Measurements from ENCODE around the gene SPNS3.

SPNS3 gene

DNA sequence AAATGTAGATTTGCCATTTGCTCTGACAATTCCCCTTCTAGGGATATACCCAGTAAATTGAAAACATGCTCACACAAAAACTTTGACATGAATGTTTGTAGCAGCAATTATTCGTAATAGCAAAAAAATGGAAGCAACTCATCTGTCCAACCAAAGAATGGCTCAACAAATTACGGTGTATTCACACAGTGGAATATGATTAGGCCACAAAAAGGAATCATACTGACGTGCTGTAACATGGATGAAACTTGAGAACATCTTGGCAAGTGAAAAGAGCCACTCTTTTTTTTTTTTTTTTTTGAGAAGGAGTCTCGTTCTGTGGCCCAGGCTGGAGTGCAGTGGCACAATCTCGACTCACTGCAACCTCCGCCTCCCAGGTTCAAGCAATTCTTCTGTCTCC, 24.1 kb upstream of the SPNS3 start:
- TF ChIP-seq, protein P1, sequence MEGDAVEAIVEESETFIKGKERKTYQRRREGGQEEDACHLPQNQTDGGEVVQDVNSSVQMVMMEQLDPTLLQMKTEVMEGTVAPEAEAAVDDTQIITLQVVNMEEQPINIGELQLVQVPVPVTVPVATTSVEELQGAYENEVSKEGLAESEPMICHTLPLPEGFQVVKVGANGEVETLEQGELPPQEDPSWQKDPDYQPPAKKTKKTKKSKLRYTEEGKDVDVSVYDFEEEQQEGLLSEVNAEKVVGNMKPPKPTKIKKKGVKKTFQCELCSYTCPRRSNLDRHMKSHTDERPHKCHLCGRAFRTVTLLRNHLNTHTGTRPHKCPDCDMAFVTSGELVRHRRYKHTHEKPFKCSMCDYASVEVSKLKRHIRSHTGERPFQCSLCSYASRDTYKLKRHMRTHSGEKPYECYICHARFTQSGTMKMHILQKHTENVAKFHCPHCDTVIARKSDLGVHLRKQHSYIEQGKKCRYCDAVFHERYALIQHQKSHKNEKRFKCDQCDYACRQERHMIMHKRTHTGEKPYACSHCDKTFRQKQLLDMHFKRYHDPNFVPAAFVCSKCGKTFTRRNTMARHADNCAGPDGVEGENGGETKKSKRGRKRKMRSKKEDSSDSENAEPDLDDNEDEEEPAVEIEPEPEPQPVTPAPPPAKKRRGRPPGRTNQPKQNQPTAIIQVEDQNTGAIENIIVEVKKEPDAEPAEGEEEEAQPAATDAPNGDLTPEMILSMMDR (IDR thresholded peaks at IDR 0.05; ENCODE audit: low read depth, low read length) = no peak
- H3K4me3 ChIP-seq (ENCODE audit: low read depth, low read length) = no peak overlapping the region
- in situ Hi-C loops (cut with HindIII; ENCODE audit: low sequenced_read_pairs) = no loop called here
- DNase-seq (ENCODE audit: low read depth, low spot score) = no peak

DNA sequence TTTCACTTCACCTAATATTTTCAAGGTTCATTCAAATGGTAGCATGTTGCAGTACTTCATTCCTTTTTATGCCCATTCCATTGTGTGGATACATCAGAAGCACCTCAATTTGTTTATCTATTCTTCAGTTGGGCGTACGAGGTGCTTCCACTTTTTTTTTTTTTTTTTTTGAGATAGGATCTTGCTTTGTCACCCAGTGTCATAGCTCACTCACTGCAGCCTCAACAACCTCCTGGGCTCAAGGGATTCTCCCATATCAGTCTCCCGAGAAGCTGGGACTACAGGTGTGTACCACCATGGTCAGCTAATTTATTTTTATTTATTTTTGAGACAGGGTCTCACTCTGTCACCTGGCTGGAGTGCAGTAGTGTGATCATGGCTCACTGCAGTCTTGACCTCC, 22.5 kb upstream of the SPNS3 start:
- in situ Hi-C loops (cut with HindIII; ENCODE audit: low sequenced_read_pairs) = no loop called here
- H3K4me3 ChIP-seq (ENCODE audit: low read depth, low read length) = no peak overlapping the region
- TF ChIP-seq, protein P1 (IDR thresholded peaks at IDR 0.05; ENCODE audit: low read depth, low read length) = no peak
- no peak for DNase-seq (ENCODE audit: low read depth, low spot score)

DNA sequence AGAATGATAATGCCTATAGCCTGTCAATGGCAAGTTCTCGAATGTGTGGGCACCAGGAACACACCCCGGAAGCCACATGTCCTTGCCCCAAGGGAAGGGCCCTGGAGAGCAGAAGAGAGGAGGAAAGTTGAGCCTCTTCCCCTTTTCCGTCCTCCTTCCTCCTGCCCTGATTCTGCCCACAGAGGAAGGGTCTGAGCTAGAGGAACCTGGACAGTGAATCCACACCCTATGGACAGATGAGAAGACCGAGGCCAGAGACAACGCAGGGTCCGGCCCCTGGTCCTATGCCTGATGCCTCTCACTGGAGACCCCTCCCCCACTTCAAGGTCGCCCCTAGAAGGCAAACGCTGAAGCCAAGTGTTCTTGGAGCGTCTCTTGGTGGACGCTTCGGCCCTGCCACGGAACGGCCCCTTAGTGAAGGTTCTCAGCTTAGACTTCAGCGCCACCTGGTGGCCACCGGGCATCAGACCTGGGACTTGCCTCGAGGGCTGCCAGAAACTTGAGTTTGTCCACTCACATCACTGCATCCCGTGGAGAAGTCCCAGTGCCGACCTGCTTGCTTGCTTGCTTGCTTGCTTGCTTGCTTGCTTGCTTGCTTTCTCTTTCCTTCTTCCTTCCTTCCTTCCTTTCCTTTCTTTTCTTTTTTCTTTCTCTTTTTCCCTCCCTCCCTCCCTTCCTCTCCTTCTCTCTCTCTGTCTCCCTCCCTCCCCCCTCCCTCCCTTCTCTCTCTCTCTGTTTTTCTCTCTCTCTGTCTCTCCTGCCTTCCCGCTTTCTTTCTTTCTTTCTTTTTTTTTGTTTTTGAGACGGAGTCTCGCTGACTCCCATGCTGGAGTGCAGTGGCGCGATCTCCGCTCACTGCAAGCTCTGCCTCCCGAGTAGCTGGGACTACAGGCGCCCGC, 20.6 kb upstream of the SPNS3 start:
- in situ Hi-C loops (cut with HindIII; ENCODE audit: low sequenced_read_pairs) = no loop called here
- peak; percentile 90 for DNase-seq (ENCODE audit: low read depth, low spot score)
- TF ChIP-seq, protein P1 (IDR thresholded peaks at IDR 0.05; ENCODE audit: low read depth, low read length) = peak; percentile 87
- no peak overlapping the region for H3K4me3 ChIP-seq (ENCODE audit: low read depth, low read length)

DNA sequence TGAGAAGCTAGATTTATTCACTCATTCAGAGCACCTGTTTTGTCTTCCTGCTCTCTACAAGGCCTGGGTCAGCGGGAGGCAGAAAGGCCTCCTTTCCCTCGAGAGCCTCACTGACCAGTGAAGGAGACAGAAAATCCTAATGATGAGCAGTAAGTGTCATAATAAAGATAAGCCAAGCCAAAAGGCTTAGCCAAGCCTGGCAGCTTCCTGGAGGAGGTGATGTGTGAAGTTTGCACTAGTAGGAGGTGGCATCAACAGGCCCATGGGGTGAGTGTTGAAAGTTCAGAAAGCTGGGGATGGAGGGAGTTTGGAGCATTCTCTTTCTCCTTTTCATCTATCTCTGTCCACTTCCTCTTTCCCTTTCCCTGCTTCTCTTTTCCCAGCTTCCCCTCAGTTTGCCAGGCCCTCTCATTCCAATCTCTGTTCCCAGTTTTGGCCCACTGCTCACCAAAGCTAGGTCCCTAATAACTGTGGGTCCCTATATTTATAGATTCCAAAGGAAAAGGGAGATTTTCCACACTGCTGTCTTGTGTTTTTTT, 16.5 kb upstream of the SPNS3 start:
- no peak overlapping the region for H3K4me3 ChIP-seq (ENCODE audit: low read depth, low read length)
- DNase-seq (ENCODE audit: low read depth, low spot score) = no peak
- in situ Hi-C loops (cut with HindIII; ENCODE audit: low sequenced_read_pairs) = no loop called here
- TF ChIP-seq, protein P1 (IDR thresholded peaks at IDR 0.05; ENCODE audit: low read depth, low read length) = no peak

DNA sequence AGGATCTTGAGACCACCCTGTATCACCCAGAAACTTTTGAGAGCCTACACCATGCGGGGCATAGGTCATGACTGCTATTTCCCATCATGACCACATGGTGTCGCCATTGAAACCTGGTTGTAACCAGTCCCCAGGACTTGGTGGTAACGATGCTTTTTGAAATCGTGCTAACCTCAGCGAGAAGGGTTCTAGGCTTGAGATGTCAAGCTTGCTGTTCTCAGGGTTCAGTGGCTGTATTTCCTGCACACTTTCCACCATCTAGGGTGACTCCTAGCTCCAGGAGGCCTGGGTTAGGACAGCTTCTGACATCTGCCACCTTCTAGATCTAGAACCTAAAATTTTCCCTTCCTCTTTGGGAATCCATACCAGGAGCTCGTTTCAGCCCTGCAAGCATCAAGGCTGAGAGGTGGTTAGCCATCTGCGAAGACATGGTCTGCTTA, 13.0 kb upstream of the SPNS3 start:
- in situ Hi-C loops (cut with HindIII; ENCODE audit: low sequenced_read_pairs) = no loop called here
- TF ChIP-seq, protein P1 (IDR thresholded peaks at IDR 0.05; ENCODE audit: low read depth, low read length) = peak; percentile 88
- H3K4me3 ChIP-seq (ENCODE audit: low read depth, low read length) = no peak overlapping the region
- DNase-seq (ENCODE audit: low read depth, low spot score) = peak; percentile 62

DNA sequence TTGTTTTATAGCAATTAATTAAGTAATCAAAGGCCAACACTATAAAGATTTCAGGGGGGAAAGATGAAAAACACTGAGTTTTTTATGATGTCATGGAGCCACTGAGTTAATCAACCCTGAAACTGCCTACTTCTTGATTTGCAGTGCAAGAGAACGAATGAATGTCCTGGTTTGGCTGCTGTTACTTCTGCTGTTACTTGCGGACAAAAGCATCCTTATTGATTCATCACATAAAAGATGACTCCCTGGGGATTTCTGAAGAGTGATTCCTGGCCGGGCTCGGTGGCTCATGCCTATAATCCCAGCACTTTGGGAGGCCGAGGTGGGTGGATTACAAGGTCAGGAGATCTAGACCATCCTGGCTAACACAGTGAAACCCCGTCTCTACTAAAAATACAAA, 10.9 kb upstream of the SPNS3 start:
- TF ChIP-seq, protein P1 (IDR thresholded peaks at IDR 0.05; ENCODE audit: low read depth, low read length) = no peak
- DNase-seq (ENCODE audit: low read depth, low spot score) = no peak
- in situ Hi-C loops (cut with HindIII; ENCODE audit: low sequenced_read_pairs) = no loop called here
- H3K4me3 ChIP-seq (ENCODE audit: low read depth, low read length) = no peak overlapping the region
